ENCODE measurements around the gene OSER1.

- no peak for TF ChIP-seq CTCF (conservative IDR thresholded peaks at IDR 0.05; ENCODE audit: low read depth, low read length)
- no peak for TF ChIP-seq EZH2 (IDR thresholded peaks at IDR 0.05; ENCODE audit: low read length, unreplicated experiment)
Measured at GRCh38 chr20:44204156-44204831, 6.3 kb downstream of the OSER1 start.
